SK-N-MC (cell line): ENCODE data around the gene PIK3R5.

Source experiments
- EZH2 ChIP-seq: fragments of 200-600 bp; sonication (generic); IDR thresholded peaks from one replicate; pipeline ENCODE4 v1.6.1; 2017; ENCODE audit warnings: antibody characterized with exemption
- POLR2AphosphoS5 ChIP-seq: IDR thresholded peaks from 2 replicates; pipeline ENCODE4 v1.6.1; 2012; ENCODE audit warnings: mild to moderate bottlenecking, low read depth, low read length, borderline replicate concordance

DNA sequence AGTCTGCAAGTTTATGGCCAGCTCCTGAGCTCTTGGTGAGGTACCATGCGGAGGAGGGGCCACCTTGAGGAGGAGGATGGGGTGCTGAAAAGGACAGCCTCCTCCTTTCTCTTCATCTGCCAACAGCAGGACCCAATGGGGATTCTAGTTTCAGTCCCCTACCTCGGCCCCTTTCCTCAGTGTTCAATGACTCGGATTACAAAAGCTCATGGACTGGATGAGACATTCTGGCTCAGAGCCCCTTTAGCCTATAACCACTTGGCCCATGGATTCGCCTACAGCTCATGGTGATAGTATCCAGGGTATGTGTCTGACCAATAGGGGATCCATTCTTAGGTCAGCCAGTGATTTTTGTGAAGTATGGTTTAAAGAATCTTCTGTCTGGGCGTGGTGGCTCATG, 89.5 kb downstream of the PIK3R5 start:
- TF ChIP-seq EZH2 (no peak), POLR2AphosphoS5 (no peak)
